IPS DF 6.9 (cell line): ENCODE measurements around the gene PPA2.

Source experiments
- DNase-seq: peaks from one replicate; pipeline ENCODE4 v3.0.0-alpha.2; 2013; ENCODE audit warnings: low read depth, low spot score
- H3K27ac ChIP-seq: one replicate; pipeline ENCODE4 v1.5.1; 2013; ENCODE audit warnings: low read length, control low read depth
- H3K27me3 ChIP-seq: 2 replicates; pipeline ENCODE4 v1.6.1; 2013; ENCODE audit warnings: mild to moderate bottlenecking, low read length; ENCODE audit not compliant: control insufficient read depth, insufficient read depth
- H3K36me3 ChIP-seq: 2 replicates; pipeline ENCODE4 v1.6.1; 2013; ENCODE audit warnings: low read length; ENCODE audit not compliant: control insufficient read depth, insufficient read depth
- H3K4me1 ChIP-seq: 2 replicates; pipeline ENCODE4 v1.6.1; 2013; ENCODE audit warnings: low read length; ENCODE audit not compliant: control insufficient read depth, insufficient read depth
- H3K4me3 ChIP-seq: 2 replicates; pipeline ENCODE4 v1.5.1; 2013; ENCODE audit warnings: mild to moderate bottlenecking, low read length
- H3K9me3 ChIP-seq: 2 replicates; pipeline ENCODE4 v1.6.1; 2013; ENCODE audit warnings: low read length, inconsistent platforms; ENCODE audit not compliant: control insufficient read depth, insufficient read depth
- WGBS: extraction: QIAGEN DNeasy Blood & Tissue Kit; methylation state at CpG from one replicate; pipeline ENCODE4 v1.1.7; 2013; ENCODE audit warnings: mixed read lengths, missing lambda C conversion rate; ENCODE audit not compliant: insufficient read length, insufficient coverage; 5-methylcytosine and 5-hydroxymethylcytosine counted together

Gene PPA2

DNA sequence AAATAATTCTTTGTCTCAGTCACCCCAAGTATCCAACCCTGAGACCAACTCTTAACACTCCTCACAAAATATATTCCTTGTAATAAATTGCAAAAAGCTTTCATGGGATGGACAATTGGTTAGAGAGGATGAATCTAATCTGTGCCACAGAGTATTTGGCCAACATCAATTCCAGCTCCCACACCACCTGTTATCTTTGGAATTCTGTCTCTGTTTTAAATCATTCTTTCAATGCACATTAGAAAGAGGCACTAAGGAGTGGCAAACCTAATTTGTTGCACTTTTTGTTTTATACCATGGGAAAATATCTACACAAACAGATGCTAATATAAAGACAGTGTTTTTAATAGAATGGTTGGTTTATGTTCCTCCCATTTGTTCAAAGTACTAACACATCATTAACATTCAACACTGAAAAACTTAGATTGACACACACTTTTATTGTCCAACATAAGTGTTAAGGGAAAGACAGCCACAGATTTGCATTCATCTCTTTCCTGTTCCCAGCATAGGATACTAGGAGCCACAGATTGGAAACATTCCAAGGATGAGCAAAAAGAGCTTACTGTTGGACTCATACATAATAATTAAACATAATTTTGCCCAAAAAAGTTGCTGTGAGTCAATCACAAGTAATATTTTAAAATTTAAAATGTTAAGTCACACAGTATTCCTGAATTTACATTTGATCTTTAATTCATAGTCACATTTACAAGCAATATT is 116.4 kb downstream of the PPA2 start:
- H3K27me3 ChIP-seq: no peaks in the 10 kb centered on the region
- no peak for DNase-seq

DNA sequence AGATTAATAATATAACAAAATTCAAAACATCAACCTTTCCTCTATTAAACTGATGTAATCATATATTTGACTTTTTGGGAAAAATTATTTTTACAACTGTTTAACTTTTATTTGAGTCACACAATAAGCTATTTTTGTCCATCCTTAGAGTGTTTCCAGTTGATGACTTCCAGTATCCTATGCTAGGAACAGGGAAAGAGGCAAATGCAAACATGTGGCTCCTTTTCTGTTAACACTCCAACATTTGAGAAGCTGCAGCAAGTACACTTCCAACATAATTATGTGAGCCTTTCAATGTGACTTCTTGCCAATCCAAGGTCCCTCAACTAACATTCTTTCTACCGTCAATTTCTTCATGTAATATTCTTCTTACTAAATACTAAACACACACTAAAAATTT is 117.7 kb downstream of the PPA2 start:
- 100% methylated on average over 1 of the region's 1 CpG for WGBS
- H3K27ac ChIP-seq: no peak overlapping the region
- H3K27me3 ChIP-seq: no peaks in the 10 kb centered on the region
- no peaks in the 10 kb centered on the region for H3K36me3 ChIP-seq
- DNase-seq: no peak
- no peaks in the 10 kb centered on the region for H3K4me1 ChIP-seq
- H3K4me3 ChIP-seq: no peak overlapping the region
- H3K9me3 ChIP-seq: no peaks in the 10 kb centered on the region

More for the DNA sequence above, 116.4 kb downstream of the PPA2 start:
- Histone ChIP-seq H3K27ac (no peak overlapping the region), H3K36me3 (no peaks in the 10 kb centered on the region), H3K4me3 (no peak overlapping the region), H3K4me1 (no peaks in the 10 kb centered on the region), H3K9me3 (no peaks in the 10 kb centered on the region)

GRCh38 chr4:105352826-105353225 is 121.0 kb downstream of the PPA2 start:
- no peak overlapping the region for H3K4me3 ChIP-seq
- no peaks in the 10 kb centered on the region for H3K4me1 ChIP-seq
- no peaks in the 10 kb centered on the region for H3K27me3 ChIP-seq
- H3K27ac ChIP-seq: no peak overlapping the region
- no peak for DNase-seq
- no CpG with 5 or more reads among the region's 3 CpGs for WGBS
- H3K36me3 ChIP-seq: no peaks in the 10 kb centered on the region
- no peaks in the 10 kb centered on the region for H3K9me3 ChIP-seq

DNA sequence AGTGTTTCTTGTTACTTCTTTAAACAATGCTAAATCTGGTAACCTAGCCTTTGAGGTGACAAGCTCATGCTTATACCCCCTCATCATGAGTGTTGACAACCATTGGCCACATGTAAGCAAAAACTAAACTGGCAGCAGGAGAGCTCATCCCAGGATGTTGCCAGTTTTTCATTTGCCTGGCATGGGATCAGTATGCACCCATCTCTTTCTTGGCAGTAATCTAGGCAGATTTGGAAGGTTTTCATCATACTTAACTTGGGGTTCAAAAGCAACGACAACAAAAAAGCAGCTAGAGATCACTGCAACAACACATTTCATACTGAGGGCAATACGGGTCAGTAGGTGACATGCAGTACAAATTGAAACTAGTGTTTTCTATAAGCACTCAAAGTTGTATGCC is 122.0 kb downstream of the PPA2 start:
- H3K4me3 ChIP-seq: no peak overlapping the region
- H3K27me3 ChIP-seq: no peaks in the 10 kb centered on the region
- H3K27ac ChIP-seq: no peak overlapping the region
- H3K4me1 ChIP-seq: no peaks in the 10 kb centered on the region
- DNase-seq: no peak
- WGBS: no CpG with 5 or more reads among the region's 2 CpGs
- no peaks in the 10 kb centered on the region for H3K9me3 ChIP-seq
- H3K36me3 ChIP-seq: no peaks in the 10 kb centered on the region

GRCh38 chr4:105350859-105351490 is 122.9 kb downstream of the PPA2 start:
- Histone ChIP-seq H3K4me1 (no peaks in the 10 kb centered on the region), H3K9me3 (no peaks in the 10 kb centered on the region), H3K4me3 (no peak overlapping the region), H3K36me3 (no peaks in the 10 kb centered on the region), H3K27me3 (no peaks in the 10 kb centered on the region), H3K27ac (no peak overlapping the region)
- DNase-seq: no peak
- WGBS: no CpG with 5 or more reads among the region's 1 CpG

- no peaks in the 10 kb centered on the region for H3K4me1 ChIP-seq
- H3K4me3 ChIP-seq: no peak overlapping the region
- H3K27ac ChIP-seq: no peak overlapping the region
- WGBS: no CpG with 5 or more reads among the region's 1 CpG
- no peaks in the 10 kb centered on the region for H3K36me3 ChIP-seq
- DNase-seq: no peak
- no peaks in the 10 kb centered on the region for H3K27me3 ChIP-seq
- no peaks in the 10 kb centered on the region for H3K9me3 ChIP-seq
These were observed 125.1 kb downstream of the PPA2 start for GRCh38 chr4:105348719-105349118.

DNA sequence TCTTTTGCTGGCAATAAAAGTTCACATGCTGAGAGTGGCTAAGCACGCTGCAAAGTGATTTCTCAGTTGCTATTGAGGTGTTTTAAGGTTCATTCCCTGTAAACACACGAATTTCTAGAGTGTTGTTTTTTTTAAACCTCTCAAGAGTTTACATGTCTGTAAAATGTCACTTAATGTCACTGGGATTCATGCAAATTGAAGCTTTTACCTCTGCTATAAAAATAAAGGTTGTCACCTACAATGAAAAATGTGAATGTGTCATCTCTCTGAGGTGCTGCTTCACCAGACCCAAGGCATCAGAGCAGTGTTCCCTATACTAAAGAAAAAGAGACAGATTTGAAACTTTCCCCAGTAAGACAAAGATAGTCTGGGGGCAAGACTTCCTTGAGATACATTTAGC is 127.0 kb downstream of the PPA2 start:
- no peaks in the 10 kb centered on the region for H3K9me3 ChIP-seq
- H3K4me1 ChIP-seq: no peaks in the 10 kb centered on the region
- H3K27me3 ChIP-seq: no peaks in the 10 kb centered on the region
- no peak for DNase-seq
- H3K36me3 ChIP-seq: no peaks in the 10 kb centered on the region
- no peak overlapping the region for H3K4me3 ChIP-seq
- H3K27ac ChIP-seq: no peak overlapping the region
- no CpG with 5 or more reads among the region's 2 CpGs for WGBS

GRCh38 chr4:105345838-105346237 is 128.0 kb downstream of the PPA2 start:
- H3K4me1 ChIP-seq: no peaks in the 10 kb centered on the region
- no peak for DNase-seq
- no peak overlapping the region for H3K27ac ChIP-seq
- 100% methylated on average over 1 of the region's 2 CpGs for WGBS
- H3K9me3 ChIP-seq: no peaks in the 10 kb centered on the region
- no peak overlapping the region for H3K4me3 ChIP-seq
- no peaks in the 10 kb centered on the region for H3K27me3 ChIP-seq
- no peaks in the 10 kb centered on the region for H3K36me3 ChIP-seq

DNA sequence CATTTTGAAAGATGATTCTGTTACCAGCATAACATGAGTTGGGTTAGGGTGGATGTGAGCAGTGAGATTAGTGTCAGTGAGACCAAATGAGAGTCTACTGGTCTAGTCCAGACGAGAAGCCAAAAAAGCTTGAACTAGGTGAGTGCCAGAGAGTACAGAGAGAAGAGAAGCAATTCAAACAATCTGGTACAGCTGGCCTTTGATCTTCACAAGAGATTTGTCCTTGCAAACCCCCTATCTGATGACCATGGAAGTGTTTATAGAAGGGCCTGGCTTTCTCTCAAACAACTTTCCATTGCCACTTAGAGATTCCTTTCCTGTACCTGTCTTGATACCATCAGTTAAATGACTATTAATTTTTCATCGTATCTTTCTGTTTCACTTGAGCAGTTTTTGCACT is 128.5 kb downstream of the PPA2 start:
- no peaks in the 10 kb centered on the region for H3K36me3 ChIP-seq
- DNase-seq: no peak
- no peak overlapping the region for H3K27ac ChIP-seq
- no peaks in the 10 kb centered on the region for H3K27me3 ChIP-seq
- no CpG with 5 or more reads among the region's 2 CpGs for WGBS
- H3K4me3 ChIP-seq: no peak overlapping the region
- no peaks in the 10 kb centered on the region for H3K4me1 ChIP-seq
- no peaks in the 10 kb centered on the region for H3K9me3 ChIP-seq

DNA sequence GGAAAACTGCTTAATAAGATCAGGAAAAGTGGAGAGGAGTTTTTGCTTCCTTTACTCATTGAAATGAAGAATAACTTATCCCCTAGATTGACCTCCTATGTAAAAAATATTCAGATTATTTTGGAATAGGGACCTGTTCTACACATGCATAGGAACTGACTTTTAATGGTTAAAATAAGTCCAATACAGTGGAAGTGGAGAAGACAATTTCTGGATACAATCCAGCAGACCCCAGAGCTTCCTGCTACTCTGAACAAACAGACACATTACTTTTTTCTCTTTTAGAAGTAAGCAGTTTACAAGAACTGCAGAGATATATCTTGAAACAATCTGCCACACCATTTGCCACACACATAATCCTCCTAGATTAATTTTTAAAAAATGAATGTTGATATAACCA is 129.7 kb downstream of the PPA2 start:
- no peaks in the 10 kb centered on the region for H3K9me3 ChIP-seq
- no peaks in the 10 kb centered on the region for H3K36me3 ChIP-seq
- H3K27me3 ChIP-seq: no peaks in the 10 kb centered on the region
- no peaks in the 10 kb centered on the region for H3K4me1 ChIP-seq
- no peak overlapping the region for H3K27ac ChIP-seq
- no peak overlapping the region for H3K4me3 ChIP-seq
- no peak for DNase-seq
